K562 (cell line): ENCODE results near the gene C1QL2. TPM values are rescaled to one million over a fixed set of nuclear protein-coding genes. Genes with fewer than 3 reads are reported as not detected.

ENCODE experiments used
- ATAC-seq: fragments of 200-7000 bp; cut with Tn5 transposase; 3 replicates; pipeline ENCODE4 v1.9.1; 2020; ENCODE audit warnings: moderate library complexity
- BruUV-seq: library from RNA; stranded (reverse); fragments of 400-500 nt; replicated peaks from 2 replicates; lab custom pipeline; 2021; lab: Mats Ljungman, UMichigan
- CTCF ChIA-PET: fragments of 300-600 bp; formaldehyde crosslinking; extraction: SDS; loops from one replicate; lab custom pipeline; 2021; ENCODE audit warnings: low intra/inter-chr PET ratio; lab: Yijun Ruan, JAX
- POLR2A ChIA-PET: fragments of 300-600, 350-650 bp; sonication (Branson Sonifier 250); formaldehyde crosslinking; extraction: SDS; loops from one replicate; lab custom pipeline; 2021; ENCODE audit warnings: antibody characterized with exemption, inconsistent platforms; lab: Yijun Ruan, JAX
- DNase-seq, 4 experiments: peaks; one replicate each; pipeline versions ENCODE4 v3.0.0 to v3.0.0-alpha.2; 2011 to 2018; ENCODE audit warnings: low spot score in 3 of 4, mixed read lengths in 3 of 4; ENCODE audit errors: extremely low read depth in 1 of 4
- FAIRE-seq: peaks from 2 replicates; lab custom pipeline; 2011; peaks lifted over from hg19 to GRCh38; lab: Jason Lieb, UNC
- H2AFZ ChIP-seq: 2 replicates; pipeline ENCODE4 v1.6.0; 2011; ENCODE audit warnings: low read depth, low read length, control low read depth, inconsistent platforms
- H3K27ac ChIP-seq: fragments of 200-600 bp; 3 replicates; pipeline ENCODE4 v1.8.0; 2011; ENCODE audit warnings: low read depth, mild to moderate bottlenecking, control low read depth, inconsistent platforms, low read length, moderate library complexity, mixed read lengths; ENCODE audit errors: extremely low read depth
- H3K27me3 ChIP-seq, 2 experiments: fragments of 300-600 bp in 1 of 2; 2 replicates in 1 of 2; 3 replicates in 1 of 2; pipeline versions ENCODE4 v1.6.0 to v1.8.0; 2011; ENCODE audit warnings: inconsistent platforms in 2 of 2, low read length in 2 of 2, mild to moderate bottlenecking in 1 of 2, mixed read lengths in 1 of 2, moderate library complexity in 1 of 2; ENCODE audit not compliant: control insufficient read depth in 2 of 2, insufficient read depth in 2 of 2
- H3K36me3 ChIP-seq: fragments of 300-600 bp; 3 replicates; pipeline ENCODE4 v1.8.0; 2011; ENCODE audit warnings: mild to moderate bottlenecking, low read length, inconsistent platforms; ENCODE audit not compliant: control insufficient read depth, insufficient read depth
- H3K4me1 ChIP-seq, 2 experiments: fragments of 200-600 bp in 1 of 2; replicated peaks in 1 of 2; 2 replicates in 1 of 2; 3 replicates in 1 of 2; pipeline versions ENCODE4 v1.5.1 to v1.8.0; 2011; ENCODE audit warnings: inconsistent platforms in 2 of 2, low read length in 2 of 2, mild to moderate bottlenecking in 1 of 2, mixed read lengths in 1 of 2, moderate library complexity in 1 of 2; ENCODE audit not compliant: control insufficient read depth in 2 of 2, insufficient read depth in 2 of 2
- H3K4me2 ChIP-seq: 2 replicates; pipeline ENCODE4 v1.6.1; 2011; ENCODE audit warnings: low read length, control low read depth, inconsistent platforms, mixed read lengths; ENCODE audit not compliant: insufficient read depth
- H3K4me3 ChIP-seq: fragments of 200-600 bp; sonication (generic), shearing (Covaris generic); 2 replicates; pipeline ENCODE4 v1.5.1; 2016; ENCODE audit warnings: control low read depth, inconsistent platforms
- H3K79me2 ChIP-seq: fragments of 200-600 bp; 3 replicates; pipeline ENCODE4 v1.8.0; 2011; ENCODE audit warnings: low read length, inconsistent platforms; ENCODE audit not compliant: control insufficient read depth, insufficient read depth
- H3K9ac ChIP-seq, 2 experiments: 2 replicates each; pipeline versions ENCODE4 v1.6.0 to v1.6.1; 2011; ENCODE audit warnings: low read depth in 2 of 2, low read length in 2 of 2, control low read depth in 1 of 2, inconsistent platforms in 1 of 2, mild to moderate bottlenecking in 1 of 2, mixed read lengths in 1 of 2; ENCODE audit not compliant: insufficient read depth in 1 of 2
- H3K9me1 ChIP-seq: one replicate; pipeline ENCODE4 v1.6.0; 2011; ENCODE audit warnings: inconsistent platforms, mild to moderate bottlenecking, low read length, moderate library complexity; ENCODE audit not compliant: control insufficient read depth, insufficient read depth
- H3K9me3 ChIP-seq: replicated peaks from 2 replicates; pipeline ENCODE4 v1.5.1; 2011; ENCODE audit warnings: low read depth, low read length, inconsistent platforms; ENCODE audit not compliant: control insufficient read depth, insufficient read depth
- H4K20me1 ChIP-seq: replicated peaks from 2 replicates; pipeline ENCODE4 v1.6.1; 2011; ENCODE audit warnings: low read length, inconsistent platforms, mixed read lengths; ENCODE audit not compliant: control insufficient read depth, insufficient read depth
- BMI1 ChIP-seq: fragments of 150-350 bp; IDR thresholded peaks from 2 replicates; pipeline ENCODE4 v1.6.1; 2014; ENCODE audit warnings: low read length
- CCAR2 ChIP-seq: fragments of 200-400 bp; formaldehyde crosslinking; IDR thresholded peaks from 2 replicates; pipeline ENCODE4 v1.6.1; 2017; ENCODE audit warnings: mild to moderate bottlenecking, low read depth, low read length
- CREB5 ChIP-seq: fragments of 250-450 bp; sonication (Bioruptor Pico); IDR thresholded peaks from 2 replicates; pipeline ENCODE4 v1.5.0; 2020; ENCODE audit warnings: mild to moderate bottlenecking
- CTCF ChIP-seq, 3 experiments: IDR thresholded peaks in 2 of 3; conservative IDR thresholded peaks in 1 of 3; 2 replicates each; pipeline ENCODE4 v1.5.1; 2011 to 2012; ENCODE audit warnings: low read length in 3 of 3, mild to moderate bottlenecking in 3 of 3, control low read depth in 2 of 3, improper control_type of control experiment in 1 of 3, inconsistent platforms in 1 of 3, low read depth in 1 of 3, mixed read lengths in 1 of 3, moderate library complexity in 1 of 3; ENCODE audit not compliant: insufficient read depth in 2 of 3
- HNRNPL ChIP-seq: fragments of 200-400 bp; formaldehyde crosslinking; IDR thresholded peaks from 2 replicates; pipeline ENCODE4 v1.6.1; 2017; ENCODE audit warnings: low read depth, mild to moderate bottlenecking, low read length
- MCM5 ChIP-seq: fragments of 450-650 bp; IDR thresholded peaks from 2 replicates; pipeline ENCODE4 v1.6.1; 2016; ENCODE audit warnings: low read depth
- MIER1 ChIP-seq: fragments of 450-650 bp; IDR thresholded peaks from 2 replicates; pipeline ENCODE4 v1.6.1; 2016; ENCODE audit warnings: antibody characterized with exemption, mild to moderate bottlenecking, low read depth
- SMAD1 ChIP-seq: fragments of 150-350 bp; IDR thresholded peaks from 2 replicates; pipeline ENCODE4 v1.6.1; 2014; ENCODE audit warnings: low read length, low read depth; ENCODE audit not compliant: partially characterized antibody
- ZNF253 ChIP-seq: fragments of 250-450 bp; sonication (Bioruptor Pico); conservative IDR thresholded peaks from 2 replicates; pipeline ENCODE4 v1.6.1; 2021; ENCODE audit warnings: mild to moderate bottlenecking
- ZNF311 ChIP-seq: fragments of 250-450 bp; sonication (Bioruptor Pico); IDR thresholded peaks from 2 replicates; pipeline ENCODE4 v1.4.0; 2020; ENCODE audit warnings: mild to moderate bottlenecking, moderate library complexity
- ZNF347 ChIP-seq: fragments of 450-650 bp; formaldehyde crosslinking; IDR thresholded peaks from 2 replicates; pipeline ENCODE4 v1.4.0; 2020; ENCODE audit warnings: low read depth, mild to moderate bottlenecking, moderate library complexity
- WGBS: fragments of 100-300 bp; shearing (Covaris generic); methylation state at CpG from one replicate; pipeline ENCODE4 v1.1.6; 2016; ENCODE audit warnings: low coverage, mixed read lengths; ENCODE audit not compliant: insufficient coverage; ENCODE audit errors: missing lambda C conversion rate; 5-methylcytosine and 5-hydroxymethylcytosine counted together
- in situ Hi-C: fragments of 300-500 bp; cut with MboI; formaldehyde crosslinking; loops from 4 replicates; pipeline ENCODE4 v1.15.0; 2018; ENCODE audit warnings: inconsistent platforms, mixed read lengths
- intact Hi-C: fragments of 100-400 bp; cut with micrococcal nuclease; formaldehyde crosslinking; loops from 2 replicates; pipeline ENCODE4 v1.14.2; 2022
- polyA plus RNA-seq, 8 experiments: library from polyadenylated mRNA; depleted of rRNA in 4 of 8; stranded (reverse) in 5 of 8; unstranded in 3 of 8; fragments of >200 nt; fragmentation: Nextera tagmentation in 2 of 8; fragmentation: Illumina TruSeq in 1 of 8; extraction: Ambion mirVana in 2 of 8; extraction: Trizol in 1 of 8; gene quantifications; 2 replicates each; pipeline versions ENCODE4 v1.2.1 to v1.2.3, GENCODE V29; 2011 to 2014; ENCODE audit warnings: inconsistent platforms in 1 of 8, missing spikeins in 1 of 8
- total RNA-seq, 7 experiments: library from RNA; depleted of rRNA in 6 of 7; stranded (reverse); fragments of >200 nt in 6 of 7; fragmentation: Illumina TruSeq in 2 of 7; extraction: Trizol in 2 of 7; gene quantifications; 2 replicates each; pipeline versions ENCODE4 v1.2.1 to v1.2.3, GENCODE V29; 2011 to 2021; ENCODE audit warnings: low replicate concordance in 1 of 7

The C1QL2 gene
- total and polyA plus RNA-seq, 9 of the 15 experiments (the other 6 are each of a cell fraction or from before 2014, with no cell fraction given), result not detected

DNA sequence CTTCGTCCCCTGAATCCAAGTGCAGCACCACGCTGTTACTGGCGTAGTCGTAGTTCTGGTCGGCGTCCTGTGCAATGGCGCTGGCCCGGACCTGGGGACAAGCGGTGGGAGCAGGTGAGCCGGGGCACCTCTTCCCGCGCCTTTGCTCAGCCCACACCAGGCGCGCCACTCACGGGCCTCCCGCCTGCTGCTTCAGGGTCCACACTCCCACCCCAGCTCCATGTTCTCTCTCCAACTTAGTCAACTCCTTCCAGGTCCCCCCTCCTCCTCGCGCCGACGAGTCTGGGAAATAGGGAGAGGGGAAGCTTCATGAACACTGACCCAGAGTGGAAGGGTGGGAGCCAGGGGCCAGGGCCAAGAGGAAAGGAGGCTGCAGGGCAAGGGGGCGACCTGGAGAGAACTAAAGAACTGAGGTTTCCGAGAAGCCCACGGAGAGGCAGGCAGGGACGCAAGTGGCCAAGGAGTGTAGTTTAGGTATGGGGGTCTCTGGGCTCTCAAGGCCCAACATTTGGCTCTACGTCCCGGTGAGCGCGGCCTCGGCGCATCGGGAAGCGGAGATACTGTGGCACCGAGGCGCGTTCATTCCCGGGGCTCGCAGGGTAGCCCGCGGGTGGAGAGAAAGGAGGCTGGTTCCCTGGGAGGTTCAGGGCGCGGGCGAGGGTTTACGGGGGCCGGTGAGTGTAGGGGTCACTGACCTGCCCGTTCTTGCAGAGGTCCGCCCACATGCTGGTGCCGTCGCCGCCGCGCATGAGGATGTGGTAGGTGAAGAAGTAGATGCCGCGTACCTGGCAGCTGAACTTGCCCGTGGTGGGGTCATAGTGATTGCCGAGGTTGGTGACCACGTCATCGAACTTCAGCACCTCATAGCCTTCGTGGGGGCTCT lies 1.4 kb downstream of the C1QL2 start:
- no peaks in the 10 kb centered on the region for H3K9me1 ChIP-seq
- H3K4me2 ChIP-seq, result no peak overlapping the region
- H3K9ac ChIP-seq, result no peak overlapping the region
- no TSS peak for BruUV-seq
- DNase-seq (no peak), ATAC-seq (no peak), FAIRE-seq (no peak)
- H3K27me3 ChIP-seq, result peaks cover 20 to 57% of the 10 kb centered on the region in 2 experiments; a peak in 4 of 5 replicates
- H3K79me2 ChIP-seq, result no peaks in the 10 kb centered on the region
- POLR2A ChIA-PET, result no interaction called here
- peaks cover 9% of the 10 kb centered on the region; the same call in 1 of the 2 replicates for H4K20me1 ChIP-seq
- peaks cover 0 to 6% of the 10 kb centered on the region in 2 experiments; a peak in 2 of 5 replicates for H3K4me1 ChIP-seq
- H3K9me3 ChIP-seq, result no peaks in the 10 kb centered on the region
- 9% methylated on average over 57 of the region's 58 CpGs for WGBS
- in situ Hi-C loops (no loop called here), intact Hi-C loops (no loop called here)
- H2AFZ ChIP-seq, result no peak overlapping the region
- CTCF ChIA-PET, result no interaction called here
- H3K27ac ChIP-seq, result no peak overlapping the region
- TF ChIP-seq ZNF347 (CRISPR knock-in tag), result no peak
- TF ChIP-seq BMI1, result no peak
- TF ChIP-seq CTCF (IDR thresholded peaks at IDR 0.05 in 2 of 3, conservative IDR thresholded peaks at IDR 0.05 in 1 of 3; ENCODE audit: insufficient read depth in 2 of 3, low read depth in 1 of 3, low read length in 3 of 3), result no peak
- TF ChIP-seq MIER1, result no peak
- no peak for TF ChIP-seq ZNF311 (CRISPR knock-in tag)
- no peak for TF ChIP-seq MCM5
- TF ChIP-seq CCAR2, result no peak
- TF ChIP-seq ZNF253, result no peak
- TF ChIP-seq HNRNPL, result no peak
- TF ChIP-seq CREB5 (CRISPR knock-in tag), result no peak
- TF ChIP-seq SMAD1, result no peak
- no peaks in the 10 kb centered on the region for H3K36me3 ChIP-seq
- H3K4me3 ChIP-seq, result no peak overlapping the region
